ENCODE measurements around the gene SLC39A7.

- TF ChIP-seq POLR2A (IDR thresholded peaks at IDR 0.05; ENCODE audit: low read depth, low read length) (peak; percentile 96), TAF1 (IDR thresholded peaks at IDR 0.05; ENCODE audit: borderline replicate concordance, low read depth, low read length) (peak; percentile 56; the same call in 1 of the 2 replicates)
Measured at GRCh38 chr6:33248932-33249731, 48.5 kb downstream of the SLC39A7 start.

All from GM12892 (cell line).